ENCODE data around the gene KRT3.
"Not testable (repeated sequence)": the region's sequence is repeated elsewhere in the genome, so short reads cannot be mapped to it uniquely, and the experiment has no call there.

The KRT3 gene

GRCh38 chr12:52759695-52760094, 36.2 kb downstream of the KRT3 start:
- no peak for DNase-seq

- peak; percentile 12 to 54 for DNase-seq
Observed at GRCh38 chr12:52759218-52759617, 36.7 kb downstream of the KRT3 start.

GRCh38 chr12:52757449-52758176, 38.3 kb downstream of the KRT3 start:
- DNase-seq, result no peak

- no peak for DNase-seq
Observed at GRCh38 chr12:52756281-52756960, 39.5 kb downstream of the KRT3 start.

GRCh38 chr12:52755533-52755932, 40.4 kb downstream of the KRT3 start:
- no peak for DNase-seq

- DNase-seq, result no peak
Observed at GRCh38 chr12:52754135-52754534, 41.8 kb downstream of the KRT3 start.

GRCh38 chr12:52753283-52753682, 42.6 kb downstream of the KRT3 start:
- no peak for DNase-seq

- no peak for DNase-seq
Observed at GRCh38 chr12:52752516-52752915, 43.4 kb downstream of the KRT3 start.

GRCh38 chr12:52751795-52752194, 44.1 kb downstream of the KRT3 start:
- no peak for DNase-seq

- not testable (repeated sequence) for DNase-seq
Observed at GRCh38 chr12:52750532-52750931, 45.4 kb downstream of the KRT3 start.

- no peak for DNase-seq
Observed at GRCh38 chr12:52749827-52750226, 46.1 kb downstream of the KRT3 start.

- DNase-seq, result no peak
Observed at GRCh38 chr12:52748578-52748977, 47.3 kb downstream of the KRT3 start.

GRCh38 chr12:52745554-52745953, 50.4 kb downstream of the KRT3 start:
- DNase-seq, result no peak

- no peak for DNase-seq
Observed at GRCh38 chr12:52744493-52745156, 51.3 kb downstream of the KRT3 start.

- DNase-seq, result no peak
Observed at GRCh38 chr12:52742822-52743457, 53.0 kb downstream of the KRT3 start.

GRCh38 chr12:52742196-52742580, 53.7 kb downstream of the KRT3 start:
- DNase-seq, result no peak

- DNase-seq, result peak; percentile 3 to 34
Observed at GRCh38 chr12:52741375-52742195, 54.3 kb downstream of the KRT3 start.

GRCh38 chr12:52740584-52740983, 55.3 kb downstream of the KRT3 start:
- no peak for DNase-seq

GRCh38 chr12:52739963-52740362, 56.0 kb downstream of the KRT3 start:
- DNase-seq, result no peak
